GM10266 (cell line): ENCODE measurements around the gene TUBA4A.

ENCODE experiments used
- DNase-seq: peaks from one replicate; pipeline ENCODE4 v3.0.0; 2012; ENCODE audit errors: extremely low spot score
- TF ChIP-seq, protein P1 (sequence below): IDR thresholded peaks from 2 replicates; pipeline ENCODE4 v1.5.1; 2012; ENCODE audit warnings: mild to moderate bottlenecking, low read depth; ENCODE audit not compliant: control insufficient read depth, insufficient read depth; ENCODE audit errors: missing control alignments

TUBA4A gene

DNA sequence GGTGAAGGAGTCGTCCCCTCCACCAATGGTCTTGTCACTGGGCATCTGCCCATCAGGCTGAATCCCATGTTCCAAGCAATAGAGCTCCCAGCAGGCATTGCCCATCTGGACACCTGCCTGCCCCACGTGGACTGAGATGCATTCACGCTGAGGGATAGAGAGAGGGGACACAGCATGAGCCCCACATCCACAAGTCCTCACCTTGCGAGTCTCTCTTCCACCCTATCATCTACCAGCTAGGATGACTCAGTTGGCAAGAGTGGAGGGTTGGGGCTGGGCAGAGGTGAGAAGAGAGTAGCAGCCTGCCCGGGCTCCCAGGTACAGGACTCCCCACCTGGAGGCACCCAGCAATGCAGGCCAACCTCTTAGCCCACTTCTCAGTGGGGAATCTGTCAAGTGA lies 1.6 kb downstream of the TUBA4A start:
- TF ChIP-seq, protein P1, sequence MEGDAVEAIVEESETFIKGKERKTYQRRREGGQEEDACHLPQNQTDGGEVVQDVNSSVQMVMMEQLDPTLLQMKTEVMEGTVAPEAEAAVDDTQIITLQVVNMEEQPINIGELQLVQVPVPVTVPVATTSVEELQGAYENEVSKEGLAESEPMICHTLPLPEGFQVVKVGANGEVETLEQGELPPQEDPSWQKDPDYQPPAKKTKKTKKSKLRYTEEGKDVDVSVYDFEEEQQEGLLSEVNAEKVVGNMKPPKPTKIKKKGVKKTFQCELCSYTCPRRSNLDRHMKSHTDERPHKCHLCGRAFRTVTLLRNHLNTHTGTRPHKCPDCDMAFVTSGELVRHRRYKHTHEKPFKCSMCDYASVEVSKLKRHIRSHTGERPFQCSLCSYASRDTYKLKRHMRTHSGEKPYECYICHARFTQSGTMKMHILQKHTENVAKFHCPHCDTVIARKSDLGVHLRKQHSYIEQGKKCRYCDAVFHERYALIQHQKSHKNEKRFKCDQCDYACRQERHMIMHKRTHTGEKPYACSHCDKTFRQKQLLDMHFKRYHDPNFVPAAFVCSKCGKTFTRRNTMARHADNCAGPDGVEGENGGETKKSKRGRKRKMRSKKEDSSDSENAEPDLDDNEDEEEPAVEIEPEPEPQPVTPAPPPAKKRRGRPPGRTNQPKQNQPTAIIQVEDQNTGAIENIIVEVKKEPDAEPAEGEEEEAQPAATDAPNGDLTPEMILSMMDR = no peak

DNA sequence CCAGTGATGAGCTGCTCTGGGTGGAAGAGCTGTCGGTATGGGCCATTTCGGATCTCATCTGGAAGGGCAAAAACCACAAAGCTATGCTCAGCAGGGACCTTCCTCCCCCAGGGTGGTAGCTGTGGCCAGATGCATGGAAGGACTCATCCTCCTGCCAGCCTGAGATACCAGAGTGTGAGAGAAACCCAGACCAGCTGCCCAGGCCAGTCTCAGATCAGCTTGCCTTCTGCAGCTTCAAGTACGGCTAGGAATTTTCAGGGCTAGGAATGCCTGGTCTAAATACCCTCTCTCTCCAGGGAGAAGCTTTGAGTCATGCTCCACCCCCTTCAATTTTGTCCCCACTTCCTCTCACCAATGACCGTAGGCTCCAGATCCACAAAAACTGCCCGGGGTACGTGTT lies 2.1 kb downstream of the TUBA4A start:
- TF ChIP-seq, protein P1 = no peak

More for the DNA sequence above, 1.6 kb downstream of the TUBA4A start:
- no peak for DNase-seq

DNA sequence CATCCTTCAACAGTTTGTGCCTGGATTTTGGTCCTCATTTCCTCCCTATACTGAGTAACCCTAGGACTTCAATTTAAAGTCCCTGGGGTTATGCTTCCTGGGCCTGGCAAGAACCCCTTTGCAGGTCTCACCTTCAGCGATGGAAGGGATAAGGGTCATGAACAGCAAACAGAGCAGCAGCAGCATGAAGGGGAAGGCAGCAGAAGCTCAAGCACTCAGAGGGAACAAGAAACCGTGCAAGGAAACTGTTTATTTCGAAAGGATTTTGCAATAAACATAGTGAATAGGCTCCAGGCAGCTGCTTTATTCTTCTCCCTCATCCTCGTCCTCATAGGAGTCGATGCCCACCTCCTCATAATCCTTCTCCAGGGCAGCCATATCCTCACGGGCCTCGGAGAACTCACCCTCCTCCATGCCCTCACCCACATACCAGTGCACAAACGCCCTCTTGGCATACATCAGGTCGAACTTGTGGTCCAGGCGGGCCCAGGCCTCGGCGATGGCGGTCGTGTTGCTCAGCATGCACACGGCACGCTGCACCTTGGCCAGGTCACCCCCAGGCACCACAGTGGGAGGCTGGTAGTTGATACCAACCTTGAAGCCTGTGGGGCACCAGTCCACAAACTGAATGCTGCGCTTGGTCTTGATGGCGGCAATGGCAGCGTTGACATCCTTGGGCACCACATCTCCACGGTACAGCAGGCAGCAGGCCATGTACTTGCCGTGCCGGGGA lies 3.5 kb downstream of the TUBA4A start:
- DNase-seq = no peak
- TF ChIP-seq, protein P1 = no peak

More for the DNA sequence above, 2.1 kb downstream of the TUBA4A start:
- DNase-seq = no peak

DNA sequence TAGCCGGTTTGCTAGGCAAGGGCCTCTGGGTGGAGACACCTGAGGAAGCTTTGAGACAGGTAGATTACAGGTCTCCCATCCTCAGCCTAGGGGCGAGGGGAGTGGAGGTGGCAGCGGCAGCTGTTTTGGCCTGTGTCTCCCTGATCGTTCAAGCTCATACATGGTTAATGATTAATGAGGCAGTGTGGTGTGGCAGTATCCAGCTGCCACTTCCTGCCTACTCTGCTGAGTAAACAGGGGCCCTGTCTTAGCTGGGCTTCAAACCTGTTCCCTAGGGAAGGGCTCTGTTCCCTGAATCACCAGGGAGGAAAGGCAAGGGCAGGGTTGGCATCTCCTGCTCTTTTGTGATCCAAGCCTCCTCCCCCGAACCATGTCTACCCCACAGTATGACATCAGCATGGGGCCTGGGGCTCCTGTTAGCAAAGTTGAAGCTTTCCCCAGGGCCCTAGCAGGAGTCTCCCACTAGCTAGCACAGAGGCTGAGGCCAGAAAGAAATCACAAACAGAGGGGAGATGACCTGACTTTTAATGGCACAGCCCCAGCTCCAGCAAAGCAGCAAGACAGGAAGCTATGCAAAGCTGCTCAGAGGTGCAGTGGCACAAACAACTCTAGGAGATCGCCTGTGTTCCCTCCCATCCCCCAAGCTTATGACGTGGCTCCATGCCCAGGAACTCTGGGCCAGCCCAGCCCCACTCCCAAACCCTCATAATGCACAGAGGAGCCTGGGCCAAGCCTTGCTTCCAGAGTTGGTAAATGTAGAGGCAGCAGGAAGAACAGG lies 4.3 kb downstream of the TUBA4A start:
- DNase-seq = no peak
- TF ChIP-seq, protein P1 = no peak

DNA sequence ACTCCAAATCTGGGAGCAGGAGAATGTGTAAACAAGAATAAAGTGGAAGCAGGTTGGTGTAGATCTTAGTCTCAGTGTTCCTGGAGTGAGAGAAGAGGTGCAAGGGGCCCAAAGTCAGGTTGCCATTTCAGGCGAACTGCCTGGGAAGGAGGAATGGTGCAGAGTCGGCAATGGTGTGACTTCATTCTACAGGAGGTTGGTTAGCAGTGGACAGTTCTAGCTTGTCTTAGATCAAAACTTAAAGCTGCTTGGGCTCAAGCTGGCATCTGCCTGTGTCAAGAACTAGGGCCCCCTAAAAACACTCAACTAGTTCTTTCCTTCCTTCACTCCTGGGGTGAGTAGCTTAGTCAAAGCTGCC lies 4.9 kb downstream of the TUBA4A start:
- TF ChIP-seq, protein P1 = no peak
- no peak for DNase-seq

DNA sequence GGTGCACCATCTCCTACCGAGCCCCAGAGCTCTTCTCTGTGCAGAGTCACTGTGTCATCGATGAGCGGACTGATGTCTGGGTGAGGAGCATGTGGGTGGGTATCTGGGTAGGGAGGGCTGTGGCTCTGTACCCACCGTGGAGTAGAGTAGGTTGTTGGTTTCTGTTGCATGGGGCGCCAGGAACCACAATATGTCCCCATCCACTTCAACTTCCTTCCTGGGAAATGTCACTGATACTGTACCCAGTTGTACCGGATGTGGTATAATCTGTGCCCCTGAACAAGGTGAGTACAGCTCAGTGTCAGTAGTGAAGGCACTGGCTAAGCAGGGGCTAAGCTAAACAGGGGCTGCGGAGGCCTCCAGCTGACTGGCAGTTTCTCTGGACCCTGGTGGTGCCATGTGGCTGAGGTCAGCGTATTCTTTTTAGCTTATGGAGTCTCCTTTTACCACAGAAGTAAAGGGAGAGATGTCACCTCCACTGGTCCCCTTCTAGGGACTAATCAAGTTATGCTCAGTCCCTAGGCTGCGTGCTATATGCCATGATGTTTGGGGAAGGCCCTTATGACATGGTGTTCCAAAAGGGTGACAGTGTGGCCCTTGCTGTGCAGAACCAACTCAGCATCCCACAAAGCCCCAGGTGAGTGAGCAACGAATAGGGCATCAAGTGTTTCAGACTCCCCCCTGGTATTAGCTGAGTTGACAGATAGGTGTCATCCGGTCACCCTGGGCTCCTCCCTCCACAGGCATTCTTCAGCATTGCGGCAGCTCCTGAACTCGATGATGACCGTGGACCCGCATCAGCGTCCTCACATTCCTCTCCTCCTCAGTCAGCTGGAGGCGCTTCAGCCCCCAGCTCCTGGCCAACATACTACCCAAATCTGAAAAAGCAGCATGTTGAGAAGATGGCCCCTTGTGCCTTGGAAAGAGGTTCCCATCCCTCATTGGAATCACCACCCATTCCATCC lies 5.8 kb downstream of the TUBA4A start:
- no peak for DNase-seq
- TF ChIP-seq, protein P1 = no peak
